HG03457 (cell line): ENCODE measurements around the gene PRPF40B.

ENCODE experiments used
- ATAC-seq: cut with Tn5 transposase; IDR thresholded peaks from one replicate; pipeline ENCODE4 v1.9.1; 2021; ENCODE audit warnings: moderate number of reproducible peaks; ENCODE audit not compliant: unreplicated experiment

PRPF40B gene

GRCh38 chr12:49655595-49656236 lies 32.4 kb downstream of the PRPF40B start:
- ATAC-seq: no peak

GRCh38 chr12:49658276-49658675 lies 34.9 kb downstream of the PRPF40B start:
- ATAC-seq: no peak

- ATAC-seq: no peak
Measured at GRCh38 chr12:49659753-49660152, 36.4 kb downstream of the PRPF40B start.

DNA sequence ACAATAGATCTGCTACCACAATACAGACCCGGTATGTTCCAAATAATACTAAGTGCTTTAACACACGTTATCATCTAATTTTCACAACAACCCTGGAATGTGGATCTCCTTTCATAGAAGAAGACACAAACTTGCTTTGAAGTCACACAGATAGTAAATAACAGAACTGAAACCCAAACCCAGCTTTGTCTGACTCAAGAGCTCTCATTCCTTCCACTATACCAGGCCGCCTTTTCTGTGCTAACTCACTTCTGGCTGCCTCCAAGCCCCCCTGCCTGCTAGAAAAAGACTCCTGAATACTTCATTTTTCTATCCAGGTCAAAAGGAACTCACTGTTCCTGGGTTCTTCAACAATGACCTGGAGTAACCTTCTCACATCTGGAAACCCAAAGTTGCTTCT lies 37.8 kb downstream of the PRPF40B start:
- ATAC-seq: no peak

DNA sequence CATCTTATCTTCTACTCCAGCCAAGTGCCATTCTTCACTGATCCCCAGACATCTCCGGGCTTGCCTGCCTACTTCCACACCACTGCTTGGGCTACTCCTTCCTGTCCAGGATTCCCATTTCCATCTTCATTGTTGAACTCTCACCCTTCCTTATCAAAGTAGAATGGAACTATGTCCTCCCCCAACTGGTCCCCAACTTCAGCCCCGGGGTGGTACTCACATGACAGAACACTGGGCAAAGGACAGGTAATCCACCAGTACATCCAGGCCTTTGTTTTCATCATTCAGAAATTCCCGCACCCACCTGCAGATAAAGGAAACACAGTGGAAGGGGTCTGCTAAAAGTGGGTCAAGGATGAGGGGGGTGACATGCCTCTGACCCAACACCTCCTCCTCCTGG lies 38.4 kb downstream of the PRPF40B start:
- no peak for ATAC-seq

DNA sequence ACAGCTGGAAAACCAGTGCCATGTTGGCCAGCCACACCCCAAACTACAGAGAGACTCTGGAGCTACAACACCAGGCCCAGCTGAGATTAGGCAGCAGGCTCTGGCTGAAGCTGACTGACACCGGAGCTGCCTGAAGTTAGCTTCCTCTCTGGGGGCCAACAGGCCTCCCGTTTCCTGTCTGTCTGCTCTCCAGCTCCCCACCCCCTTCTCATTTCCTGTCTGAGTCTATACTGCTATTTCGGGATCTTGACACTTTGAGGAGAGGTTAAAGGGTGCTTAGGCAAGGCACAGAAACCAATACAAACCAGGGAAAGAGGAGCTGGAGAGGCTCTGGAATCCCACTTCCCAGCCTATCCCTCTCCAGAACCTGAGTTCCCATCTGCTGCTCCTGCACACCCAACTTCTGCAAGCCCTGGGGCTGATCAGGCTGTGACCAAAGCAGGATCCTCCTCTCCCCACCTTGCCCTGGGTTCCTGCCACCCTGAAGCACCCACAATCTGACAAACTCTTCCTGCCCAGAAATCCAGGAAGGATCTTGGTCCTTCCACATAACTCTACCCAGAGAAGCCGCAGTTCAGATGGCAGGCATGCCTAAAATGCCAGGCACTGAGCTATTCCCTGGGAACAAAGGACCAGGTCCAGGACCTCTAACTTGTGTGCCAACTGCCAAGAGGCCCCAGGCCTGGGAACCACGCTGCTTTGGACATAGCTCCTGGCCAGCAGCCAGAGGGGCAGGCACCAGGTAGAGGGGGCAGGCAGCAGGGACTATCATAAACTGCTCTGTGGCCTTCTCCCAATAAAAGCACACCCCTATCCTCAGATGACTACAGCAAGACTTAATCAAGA lies 39.9 kb downstream of the PRPF40B start:
- peak; percentile 53 for ATAC-seq

GRCh38 chr12:49664167-49664566 lies 40.8 kb downstream of the PRPF40B start:
- no peak for ATAC-seq

GRCh38 chr12:49664591-49665239 lies 41.4 kb downstream of the PRPF40B start:
- no peak for ATAC-seq

GRCh38 chr12:49665384-49665783 lies 42.0 kb downstream of the PRPF40B start:
- ATAC-seq: no peak

GRCh38 chr12:49666176-49666575 lies 42.8 kb downstream of the PRPF40B start:
- no peak for ATAC-seq

- no peak for ATAC-seq
Measured at GRCh38 chr12:49667325-49668090, 44.1 kb downstream of the PRPF40B start.

DNA sequence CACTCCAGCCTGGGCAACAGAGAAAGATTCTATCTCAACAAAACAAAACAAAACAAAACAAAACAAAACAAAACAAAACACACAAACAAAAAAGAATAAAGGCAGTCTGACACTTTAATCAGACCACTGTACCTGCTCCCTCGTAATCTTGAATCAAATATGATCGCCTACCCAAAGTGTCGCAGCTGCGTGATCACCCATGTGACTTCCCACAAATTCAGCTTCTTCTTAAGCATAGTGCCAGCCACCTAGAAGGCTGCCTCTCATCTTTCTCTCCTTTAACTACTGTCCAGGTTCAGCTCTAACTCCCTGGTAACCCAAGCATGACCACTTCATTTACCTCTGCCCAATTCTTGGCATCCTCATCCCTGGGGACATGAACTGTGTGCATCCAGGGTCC lies 46.4 kb downstream of the PRPF40B start:
- ATAC-seq: no peak

GRCh38 chr12:49671031-49671765 lies 47.8 kb downstream of the PRPF40B start:
- ATAC-seq: no peak

DNA sequence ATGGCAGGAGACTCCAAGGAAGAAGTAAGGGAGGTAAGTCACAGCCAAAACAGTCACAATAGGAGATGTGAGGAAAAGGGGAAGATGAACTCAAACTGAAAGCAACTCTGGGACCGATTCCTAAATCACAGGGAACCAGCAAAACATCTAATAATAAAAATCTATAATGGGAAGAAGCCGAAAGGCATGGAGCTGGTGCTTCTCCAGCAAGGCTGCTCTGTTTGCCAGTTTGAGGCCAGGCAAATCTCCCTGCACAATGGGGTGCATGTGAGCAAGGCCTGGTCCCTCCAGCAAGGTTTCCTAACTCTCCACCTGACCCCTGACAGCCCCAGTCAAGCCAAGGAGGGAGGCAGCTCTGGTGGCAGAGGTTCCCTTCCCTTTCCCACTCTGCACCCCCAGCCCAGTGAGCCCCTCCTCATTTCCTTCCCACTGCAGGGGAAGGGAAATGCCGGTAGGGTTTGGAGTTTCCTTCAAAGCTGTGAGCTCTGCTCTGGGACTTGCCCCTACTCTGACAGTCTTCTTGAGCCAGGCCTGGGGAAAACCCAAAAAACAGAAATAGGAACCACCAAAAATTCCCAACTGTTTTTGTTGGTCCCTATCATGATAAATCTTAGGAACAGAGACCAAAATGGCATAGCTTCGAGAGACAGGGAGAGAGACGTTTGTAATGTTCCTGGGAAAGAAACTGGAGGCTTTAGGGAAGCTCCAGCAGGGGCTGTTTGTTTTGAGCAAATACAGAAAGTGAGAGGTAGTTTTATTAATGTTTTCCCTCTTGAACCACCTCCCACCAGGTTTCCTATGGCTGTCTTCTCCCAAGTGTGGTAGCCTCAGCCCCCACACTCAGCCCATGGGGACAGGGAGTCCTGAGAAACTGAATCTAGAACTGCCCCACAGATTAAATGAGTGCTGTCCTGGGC lies 49.2 kb downstream of the PRPF40B start:
- ATAC-seq: no peak

DNA sequence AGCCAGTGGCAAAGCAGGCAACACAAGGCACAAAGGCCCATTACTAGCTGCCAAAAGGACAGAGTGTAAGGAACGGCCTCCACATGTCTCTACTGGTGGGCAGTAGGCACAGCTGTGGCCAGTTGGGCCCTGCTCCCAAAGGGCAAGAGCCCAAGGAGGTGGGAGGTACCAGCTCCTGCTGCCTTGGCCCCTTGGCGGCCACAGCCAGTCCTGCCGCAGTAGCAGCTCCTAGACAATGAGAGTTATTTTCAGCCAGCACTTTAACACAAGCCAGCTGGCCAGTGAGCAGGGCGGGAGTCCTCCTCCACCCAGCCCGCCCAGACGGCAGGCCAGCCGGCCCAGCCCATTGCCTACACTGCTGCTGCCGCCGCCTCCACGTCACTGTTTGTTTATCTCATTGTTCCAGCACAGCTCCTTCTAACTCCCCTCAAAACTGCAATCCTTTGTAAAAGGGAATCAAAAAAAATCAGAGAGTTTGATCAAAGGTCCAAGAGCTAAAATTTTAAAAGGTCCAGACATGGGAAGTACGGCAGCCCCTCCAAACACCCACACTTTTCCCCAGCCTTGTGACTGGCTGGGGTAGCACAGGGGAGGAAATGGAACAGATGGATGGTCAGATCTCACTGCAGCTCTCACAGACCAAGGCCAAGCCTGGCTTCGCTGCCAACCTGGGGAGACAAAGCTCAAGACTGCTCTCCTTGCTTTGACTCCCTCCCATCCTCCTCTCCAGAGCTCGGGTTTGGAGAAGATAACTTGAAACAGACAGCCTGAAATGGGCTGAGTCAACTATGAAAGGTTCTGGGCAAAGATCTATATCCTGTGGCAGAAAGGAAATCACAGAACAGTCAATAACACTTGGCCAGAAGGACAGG lies 50.3 kb downstream of the PRPF40B start:
- ATAC-seq: no peak

DNA sequence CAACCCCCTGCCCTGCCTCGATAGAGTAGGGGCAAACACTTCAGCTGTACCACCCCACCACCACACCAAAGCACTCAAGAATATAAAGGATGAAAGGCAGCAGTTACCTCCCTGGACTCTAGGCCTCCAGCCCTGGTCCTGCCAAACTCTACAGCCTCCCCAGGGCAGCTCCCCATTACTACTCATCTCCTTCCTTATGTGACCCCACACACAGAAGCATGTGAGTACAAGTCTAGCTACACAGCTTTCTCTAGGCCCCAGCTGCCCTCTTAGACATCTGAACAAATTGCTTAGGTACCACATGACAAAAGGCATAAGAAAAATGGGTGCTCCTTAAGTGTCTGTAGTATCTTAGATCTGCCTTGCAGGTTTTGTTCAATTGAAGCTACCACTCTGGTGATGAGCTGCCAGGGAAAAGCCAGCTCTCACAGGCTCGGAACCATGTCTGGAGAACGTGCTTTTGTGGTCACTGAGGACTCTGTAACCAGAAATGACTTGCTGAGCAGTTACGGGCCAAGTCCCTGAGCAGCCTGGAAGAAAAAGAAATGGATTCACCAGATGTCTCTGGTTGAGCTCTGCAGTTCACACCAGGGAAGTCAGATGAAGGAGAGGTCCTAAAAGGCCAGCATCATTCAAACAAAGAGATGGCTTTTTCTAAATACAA lies 51.1 kb downstream of the PRPF40B start:
- ATAC-seq: no peak

DNA sequence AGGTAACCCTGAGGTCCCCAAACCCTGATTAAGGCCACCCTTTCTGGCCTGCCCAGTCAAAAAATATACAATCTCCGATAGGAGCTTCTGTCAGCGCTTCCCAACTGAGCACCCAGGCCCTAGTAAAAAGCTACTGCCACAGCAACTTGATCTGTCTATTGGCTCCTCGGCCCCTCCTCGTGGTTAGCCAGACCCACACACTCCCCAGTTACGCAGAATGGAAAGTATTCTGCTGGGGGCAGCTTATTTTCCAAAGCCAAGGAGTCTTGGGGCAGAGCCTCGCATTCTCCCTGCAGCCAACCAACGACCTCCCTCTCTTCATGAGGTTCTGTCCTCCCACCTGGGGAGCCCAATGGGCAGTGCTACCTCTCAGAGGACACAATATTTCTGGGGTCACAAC lies 51.8 kb downstream of the PRPF40B start:
- ATAC-seq: no peak

DNA sequence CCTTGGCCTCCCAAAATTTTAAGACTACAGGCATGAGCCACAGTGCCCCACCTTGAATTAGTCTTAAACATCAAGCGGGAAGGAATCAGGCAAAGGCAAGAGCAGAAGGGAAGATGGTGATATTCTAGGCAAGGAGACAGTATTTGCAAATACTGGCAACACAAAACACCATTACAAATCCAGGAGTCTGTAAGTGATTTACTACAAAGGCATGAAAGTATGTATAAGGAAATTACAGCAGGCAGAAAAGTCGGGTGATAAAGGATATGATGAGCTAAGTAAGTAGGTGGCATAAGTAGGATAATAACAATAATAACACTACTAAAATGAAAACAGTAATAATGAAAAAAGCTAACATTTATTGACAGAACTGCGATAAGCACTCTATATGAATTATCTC lies 55.4 kb downstream of the PRPF40B start:
- no peak for ATAC-seq
